WERI-Rb-1 (cell line): ENCODE measurements around the gene MAN1C1.

Experiments
- DNase-seq: peaks from one replicate; pipeline ENCODE4 v3.0.0-alpha.2; 2020
- H3K27ac ChIP-seq: fragments of 250-450 bp; sonication (Bioruptor Pico); 2 replicates; pipeline ENCODE4 v1.5.1; 2020; ENCODE audit warnings: mild to moderate bottlenecking, moderate library complexity
- H3K27me3 ChIP-seq: fragments of 250-450 bp; sonication (Bioruptor Pico); 2 replicates; pipeline ENCODE4 v1.5.1; 2021; ENCODE audit warnings: mild to moderate bottlenecking, low read depth, moderate library complexity; ENCODE audit not compliant: insufficient read depth, severe bottlenecking
- H3K36me3 ChIP-seq: fragments of 250-450 bp; sonication (Bioruptor Pico); 2 replicates; pipeline ENCODE4 v1.5.1; 2020; ENCODE audit warnings: mild to moderate bottlenecking, moderate library complexity
- H3K4me3 ChIP-seq: 2 replicates; pipeline ENCODE4 v1.5.1; 2011; ENCODE audit warnings: low read depth, mild to moderate bottlenecking, control low read depth, low read length
- H3K9me3 ChIP-seq: fragments of 250-450 bp; sonication (Bioruptor Pico); 2 replicates; pipeline ENCODE4 v1.5.1; 2021; ENCODE audit warnings: mild to moderate bottlenecking, moderate library complexity; ENCODE audit not compliant: severe bottlenecking
- CTCF ChIP-seq: IDR thresholded peaks from 2 replicates; pipeline ENCODE4 v1.5.1; 2011; ENCODE audit warnings: low read depth, mild to moderate bottlenecking, control low read depth, inconsistent platforms, low read length

MAN1C1 gene

DNA sequence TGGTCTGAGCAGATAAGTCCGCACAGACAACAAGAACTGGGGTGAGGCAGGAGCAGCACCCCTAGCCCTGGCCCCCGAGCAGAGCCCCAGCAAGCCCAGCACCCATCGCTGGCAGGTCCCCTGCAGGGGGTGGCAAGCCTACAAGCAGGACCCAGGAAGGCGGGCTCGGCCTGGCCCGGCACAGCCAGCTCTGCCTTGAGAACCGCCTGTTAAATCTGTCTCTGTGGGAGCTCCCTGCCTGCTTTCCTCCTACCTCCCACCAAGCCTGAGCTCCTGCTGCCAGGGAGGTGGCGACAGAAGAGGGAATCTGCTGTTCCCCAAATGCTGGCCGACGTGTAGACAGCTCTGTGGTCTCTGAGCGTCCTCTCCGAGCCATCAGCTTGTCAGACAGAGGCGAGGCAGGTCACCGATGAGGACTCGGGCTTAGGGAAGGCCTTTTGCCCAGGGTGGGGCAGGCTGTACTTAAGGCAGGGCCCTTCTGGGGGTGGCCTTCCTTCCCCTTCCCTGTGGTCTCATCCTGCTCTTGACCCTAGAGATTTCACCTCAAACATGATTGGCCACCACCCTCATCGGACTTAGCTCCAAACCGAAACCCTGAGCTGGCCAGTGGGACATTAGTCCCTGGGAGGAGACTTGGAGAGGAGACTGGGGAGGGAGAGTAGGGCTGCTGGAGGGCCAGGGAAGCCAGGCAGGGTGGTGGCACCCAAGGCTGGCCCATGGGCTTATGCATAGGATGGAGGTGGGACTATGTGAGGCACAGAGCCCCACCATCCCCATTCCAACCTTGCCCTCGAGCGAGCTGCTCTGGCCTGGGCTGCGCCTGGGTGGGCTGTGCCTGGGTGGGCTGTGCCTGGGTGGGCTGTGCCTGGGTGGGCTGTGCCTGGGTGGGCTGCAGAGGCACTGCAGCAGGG is 191.1 kb downstream of the MAN1C1 start:
- H3K27me3 ChIP-seq, result no peaks in the 10 kb centered on the region
- TF ChIP-seq CTCF, result no peak
- H3K36me3 ChIP-seq, result peaks cover 21% of the 10 kb centered on the region
- no peaks in the 10 kb centered on the region for H3K9me3 ChIP-seq
- H3K27ac ChIP-seq, result no peak overlapping the region
- H3K4me3 ChIP-seq, result no peak overlapping the region
- DNase-seq, result no peak

GRCh38 chr1:25808481-25809244 is 192.1 kb downstream of the MAN1C1 start:
- Histone ChIP-seq H3K9me3 (no peaks in the 10 kb centered on the region), H3K36me3 (peaks cover 21% of the 10 kb centered on the region), H3K4me3 (no peak overlapping the region), H3K27ac (no peak overlapping the region), H3K27me3 (no peaks in the 10 kb centered on the region)
- no peak for DNase-seq
- TF ChIP-seq CTCF, result no peak

DNA sequence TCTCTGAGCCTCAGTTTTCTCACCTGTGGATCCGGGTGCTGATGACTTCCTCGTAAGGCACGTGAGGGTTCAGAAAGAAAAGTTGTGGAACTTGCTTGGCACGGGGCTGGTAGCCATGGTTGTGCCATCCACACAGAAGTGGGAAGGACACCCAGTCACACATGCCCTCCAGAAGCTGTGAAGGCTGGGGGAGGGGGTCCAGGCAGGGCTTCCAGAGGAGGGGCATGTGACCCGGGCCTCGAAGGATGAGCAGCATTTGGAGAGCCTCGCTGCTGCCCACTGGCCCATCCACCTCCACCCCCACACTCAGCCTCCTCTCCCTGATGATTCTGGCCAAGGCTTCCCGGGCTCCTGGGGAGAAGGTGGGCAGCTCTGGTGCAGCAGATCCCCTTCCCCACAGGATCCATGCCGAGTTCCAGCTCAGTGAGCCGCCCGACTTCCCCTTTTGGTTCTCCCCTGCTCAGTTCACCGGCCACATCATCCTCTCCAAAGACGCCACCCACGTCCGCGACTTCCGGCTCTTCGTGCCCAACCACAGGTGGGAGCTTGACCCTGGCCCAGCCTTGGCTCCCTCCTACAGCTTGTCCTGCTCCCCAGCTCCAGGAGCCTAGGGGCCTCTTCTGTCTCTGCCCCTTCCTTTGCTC is 192.8 kb downstream of the MAN1C1 start:
- H3K27ac ChIP-seq, result no peak overlapping the region
- H3K36me3 ChIP-seq, result peaks cover 21% of the 10 kb centered on the region
- DNase-seq, result no peak
- H3K4me3 ChIP-seq, result no peak overlapping the region
- no peaks in the 10 kb centered on the region for H3K27me3 ChIP-seq
- no peak for TF ChIP-seq CTCF
- H3K9me3 ChIP-seq, result no peaks in the 10 kb centered on the region

- peaks cover 19% of the 10 kb centered on the region for H3K36me3 ChIP-seq
- no peak overlapping the region for H3K4me3 ChIP-seq
- H3K27me3 ChIP-seq, result no peaks in the 10 kb centered on the region
- no peak for DNase-seq
- no peaks in the 10 kb centered on the region for H3K9me3 ChIP-seq
- no peak overlapping the region for H3K27ac ChIP-seq
- TF ChIP-seq CTCF, result 0 out of 2 replicates have a peak, but pooled peaks have one; percentile 7
These were observed 193.3 kb downstream of the MAN1C1 start for GRCh38 chr1:25809929-25810328.

GRCh38 chr1:25810341-25811299 is 194.0 kb downstream of the MAN1C1 start:
- Histone ChIP-seq H3K27ac (no peak overlapping the region), H3K9me3 (no peaks in the 10 kb centered on the region), H3K27me3 (no peaks in the 10 kb centered on the region), H3K36me3 (peaks cover 19% of the 10 kb centered on the region), H3K4me3 (no peak overlapping the region)
- DNase-seq, result peak; percentile 82
- peak; percentile 95 for TF ChIP-seq CTCF
